Neural cell (in vitro differentiated cells): ENCODE data around the gene ANKRD29.

Experiments used
- EP300 ChIP-seq: fragments of 450-650 bp; conservative IDR thresholded peaks from 2 replicates; pipeline ENCODE4 v1.6.1; 2014; ENCODE audit warnings: antibody characterized with exemption, mild to moderate bottlenecking, moderate library complexity; ENCODE audit not compliant: poor library complexity, severe bottlenecking
- EZH2 ChIP-seq: fragments of 200-600, 300-800 bp; shearing (Covaris generic), sonication (generic); IDR thresholded peaks from 2 replicates; pipeline ENCODE4 v1.6.1; 2014; ENCODE audit warnings: antibody characterized with exemption, low read length, borderline replicate concordance, mild to moderate bottlenecking; ENCODE audit not compliant: insufficient read depth, poor library complexity, severe bottlenecking
- MXI1 ChIP-seq: fragments of 450-650 bp; conservative IDR thresholded peaks from 2 replicates; pipeline ENCODE4 v1.6.1; 2014; ENCODE audit warnings: antibody characterized with exemption, mild to moderate bottlenecking; ENCODE audit not compliant: poor library complexity, severe bottlenecking
- POLR2AphosphoS5 ChIP-seq: IDR thresholded peaks from 2 replicates; pipeline ENCODE4 v1.6.1; 2012
- RAD21 ChIP-seq: fragments of 450-650 bp; conservative IDR thresholded peaks from 2 replicates; pipeline ENCODE4 v1.6.1; 2014; ENCODE audit warnings: antibody characterized with exemption, mild to moderate bottlenecking, moderate library complexity
- SMC3 ChIP-seq: fragments of 450-650 bp; conservative IDR thresholded peaks from 2 replicates; pipeline ENCODE4 v1.6.1; 2014; ENCODE audit warnings: antibody characterized with exemption, mild to moderate bottlenecking, moderate library complexity; ENCODE audit not compliant: poor library complexity
- TAF1 ChIP-seq: IDR thresholded peaks from 2 replicates; pipeline ENCODE4 v1.6.1; 2012; ENCODE audit warnings: low read depth
- TF ChIP-seq, protein P1 (sequence below): fragments of 450-650 bp; IDR thresholded peaks from 2 replicates; pipeline ENCODE4 v1.5.1; 2014; ENCODE audit warnings: antibody characterized with exemption, mild to moderate bottlenecking, moderate library complexity; ENCODE audit not compliant: poor library complexity, severe bottlenecking
- TF ChIP-seq, protein P2 (sequence below): IDR thresholded peaks from 2 replicates; pipeline ENCODE4 v1.6.1; 2012; ENCODE audit warnings: borderline replicate concordance

DNA sequence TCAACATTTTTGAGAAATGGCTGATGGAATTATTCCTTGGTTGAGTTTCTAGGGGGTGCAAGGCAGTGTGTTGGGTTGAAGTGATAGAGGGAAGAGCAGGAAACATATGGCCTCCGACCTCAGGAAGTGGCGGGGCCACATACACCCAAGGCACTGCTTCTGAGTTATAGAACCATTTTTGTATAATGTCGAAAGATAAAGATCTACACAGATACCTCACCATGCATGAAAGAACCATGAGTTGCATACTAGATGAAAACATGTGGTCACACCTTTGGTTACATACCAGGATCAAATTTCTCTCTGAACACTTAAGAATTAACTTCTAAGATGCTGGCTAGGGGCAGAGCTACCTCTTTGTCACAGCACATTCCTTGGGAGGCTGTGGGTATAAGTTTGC, 49.7 kb upstream of the ANKRD29 start:
- TF ChIP-seq TAF1 (no peak), POLR2AphosphoS5 (no peak), EP300 (no peak), EZH2 (no peak), MXI1 (no peak), RAD21 (no peak), SMC3 (no peak)
- TF ChIP-seq, protein P1, sequence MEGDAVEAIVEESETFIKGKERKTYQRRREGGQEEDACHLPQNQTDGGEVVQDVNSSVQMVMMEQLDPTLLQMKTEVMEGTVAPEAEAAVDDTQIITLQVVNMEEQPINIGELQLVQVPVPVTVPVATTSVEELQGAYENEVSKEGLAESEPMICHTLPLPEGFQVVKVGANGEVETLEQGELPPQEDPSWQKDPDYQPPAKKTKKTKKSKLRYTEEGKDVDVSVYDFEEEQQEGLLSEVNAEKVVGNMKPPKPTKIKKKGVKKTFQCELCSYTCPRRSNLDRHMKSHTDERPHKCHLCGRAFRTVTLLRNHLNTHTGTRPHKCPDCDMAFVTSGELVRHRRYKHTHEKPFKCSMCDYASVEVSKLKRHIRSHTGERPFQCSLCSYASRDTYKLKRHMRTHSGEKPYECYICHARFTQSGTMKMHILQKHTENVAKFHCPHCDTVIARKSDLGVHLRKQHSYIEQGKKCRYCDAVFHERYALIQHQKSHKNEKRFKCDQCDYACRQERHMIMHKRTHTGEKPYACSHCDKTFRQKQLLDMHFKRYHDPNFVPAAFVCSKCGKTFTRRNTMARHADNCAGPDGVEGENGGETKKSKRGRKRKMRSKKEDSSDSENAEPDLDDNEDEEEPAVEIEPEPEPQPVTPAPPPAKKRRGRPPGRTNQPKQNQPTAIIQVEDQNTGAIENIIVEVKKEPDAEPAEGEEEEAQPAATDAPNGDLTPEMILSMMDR, result no peak
- TF ChIP-seq, protein P2, sequence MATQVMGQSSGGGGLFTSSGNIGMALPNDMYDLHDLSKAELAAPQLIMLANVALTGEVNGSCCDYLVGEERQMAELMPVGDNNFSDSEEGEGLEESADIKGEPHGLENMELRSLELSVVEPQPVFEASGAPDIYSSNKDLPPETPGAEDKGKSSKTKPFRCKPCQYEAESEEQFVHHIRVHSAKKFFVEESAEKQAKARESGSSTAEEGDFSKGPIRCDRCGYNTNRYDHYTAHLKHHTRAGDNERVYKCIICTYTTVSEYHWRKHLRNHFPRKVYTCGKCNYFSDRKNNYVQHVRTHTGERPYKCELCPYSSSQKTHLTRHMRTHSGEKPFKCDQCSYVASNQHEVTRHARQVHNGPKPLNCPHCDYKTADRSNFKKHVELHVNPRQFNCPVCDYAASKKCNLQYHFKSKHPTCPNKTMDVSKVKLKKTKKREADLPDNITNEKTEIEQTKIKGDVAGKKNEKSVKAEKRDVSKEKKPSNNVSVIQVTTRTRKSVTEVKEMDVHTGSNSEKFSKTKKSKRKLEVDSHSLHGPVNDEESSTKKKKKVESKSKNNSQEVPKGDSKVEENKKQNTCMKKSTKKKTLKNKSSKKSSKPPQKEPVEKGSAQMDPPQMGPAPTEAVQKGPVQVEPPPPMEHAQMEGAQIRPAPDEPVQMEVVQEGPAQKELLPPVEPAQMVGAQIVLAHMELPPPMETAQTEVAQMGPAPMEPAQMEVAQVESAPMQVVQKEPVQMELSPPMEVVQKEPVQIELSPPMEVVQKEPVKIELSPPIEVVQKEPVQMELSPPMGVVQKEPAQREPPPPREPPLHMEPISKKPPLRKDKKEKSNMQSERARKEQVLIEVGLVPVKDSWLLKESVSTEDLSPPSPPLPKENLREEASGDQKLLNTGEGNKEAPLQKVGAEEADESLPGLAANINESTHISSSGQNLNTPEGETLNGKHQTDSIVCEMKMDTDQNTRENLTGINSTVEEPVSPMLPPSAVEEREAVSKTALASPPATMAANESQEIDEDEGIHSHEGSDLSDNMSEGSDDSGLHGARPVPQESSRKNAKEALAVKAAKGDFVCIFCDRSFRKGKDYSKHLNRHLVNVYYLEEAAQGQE, result no peak
